HG02973 (cell line): ENCODE data around the gene MTCL1.

Source experiments
- ATAC-seq: cut with Tn5 transposase; IDR thresholded peaks from one replicate; pipeline ENCODE4 v1.9.1; 2021; ENCODE audit warnings: moderate library complexity; ENCODE audit not compliant: unreplicated experiment

Gene MTCL1

DNA sequence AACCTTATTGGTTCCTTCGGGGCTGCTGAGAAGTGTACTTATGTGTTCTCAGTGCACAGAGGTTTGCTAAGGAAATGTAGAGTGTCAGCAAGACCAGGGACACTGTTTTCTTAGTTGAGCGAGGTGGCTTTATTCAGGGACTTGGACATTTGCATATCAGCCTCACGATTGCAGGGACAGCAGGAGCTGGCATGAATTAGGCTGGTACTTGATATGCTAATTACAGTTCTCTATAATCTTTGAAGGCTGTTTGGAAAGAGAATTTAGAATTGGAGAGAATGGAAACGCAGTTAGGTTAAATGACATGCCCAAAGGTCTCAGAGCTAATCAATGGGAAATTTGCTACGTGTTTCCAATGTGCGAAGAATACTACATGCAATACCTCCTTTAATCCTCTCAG, 18.7 kb upstream of the MTCL1 start:
- no peak for ATAC-seq

DNA sequence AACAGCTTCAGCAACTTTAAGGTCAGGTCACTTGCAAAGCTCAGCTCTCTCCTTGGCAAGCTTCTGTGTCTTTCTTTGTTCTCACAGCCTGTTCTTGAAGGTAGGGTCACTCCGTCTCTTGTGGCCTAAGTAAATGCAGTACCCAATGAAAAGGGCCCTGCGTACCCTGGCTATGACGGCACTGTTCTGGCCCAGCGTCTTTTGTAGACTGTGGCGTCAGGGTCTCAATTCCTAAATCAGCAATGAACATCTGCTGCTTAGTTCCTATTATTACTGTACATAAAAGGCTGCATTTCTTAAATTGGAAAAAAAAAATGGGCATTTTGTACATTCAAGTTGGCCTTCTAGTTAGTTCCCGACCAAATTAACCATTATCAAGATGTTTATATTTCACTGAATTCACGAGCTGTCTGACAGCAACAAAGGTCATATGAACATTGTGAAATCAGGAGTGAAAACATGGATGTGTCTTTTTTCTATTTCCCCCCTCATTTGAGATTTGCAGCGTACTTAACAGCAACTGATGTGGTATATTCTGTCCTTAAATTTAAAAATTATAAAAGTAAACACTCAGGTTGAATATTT, 17.0 kb upstream of the MTCL1 start:
- ATAC-seq, result no peak

DNA sequence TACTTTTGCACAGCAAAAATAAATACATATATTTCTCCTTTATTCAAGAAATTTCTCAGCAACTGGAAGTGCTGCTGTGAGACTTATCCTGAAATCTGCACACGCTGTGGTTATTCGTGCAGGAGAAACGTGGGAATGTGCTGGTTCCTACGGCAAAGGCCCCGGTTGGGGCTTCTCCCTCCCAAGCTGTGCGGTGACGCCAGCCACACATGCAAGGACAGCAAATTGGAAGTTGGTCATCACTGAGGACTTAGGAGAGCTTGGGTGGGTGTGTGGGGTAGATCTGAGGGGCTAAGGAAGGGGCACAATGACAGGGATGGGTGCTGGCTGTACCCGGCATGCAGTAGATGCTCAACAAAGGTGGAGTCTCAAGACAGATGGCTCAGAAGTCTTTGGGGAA, 16.5 kb upstream of the MTCL1 start:
- ATAC-seq, result no peak

DNA sequence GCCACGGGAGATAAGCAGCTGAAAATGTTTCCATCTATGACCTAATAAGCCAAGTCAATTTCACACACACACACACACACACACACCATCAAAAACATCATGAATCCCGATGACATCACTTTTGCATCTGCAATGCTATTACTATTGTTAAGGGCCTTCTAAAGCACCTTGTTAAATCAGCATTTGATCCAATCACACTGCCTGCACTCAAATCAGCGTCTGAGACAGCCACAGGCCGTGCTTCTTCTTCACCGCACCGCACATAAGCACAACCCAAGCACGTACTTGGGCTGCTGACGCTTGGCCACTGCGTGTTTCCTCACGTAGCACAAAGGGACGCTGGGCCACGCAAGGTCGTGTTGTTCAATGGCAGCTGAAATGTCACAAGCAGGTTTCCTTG, 15.8 kb upstream of the MTCL1 start:
- ATAC-seq, result no peak

DNA sequence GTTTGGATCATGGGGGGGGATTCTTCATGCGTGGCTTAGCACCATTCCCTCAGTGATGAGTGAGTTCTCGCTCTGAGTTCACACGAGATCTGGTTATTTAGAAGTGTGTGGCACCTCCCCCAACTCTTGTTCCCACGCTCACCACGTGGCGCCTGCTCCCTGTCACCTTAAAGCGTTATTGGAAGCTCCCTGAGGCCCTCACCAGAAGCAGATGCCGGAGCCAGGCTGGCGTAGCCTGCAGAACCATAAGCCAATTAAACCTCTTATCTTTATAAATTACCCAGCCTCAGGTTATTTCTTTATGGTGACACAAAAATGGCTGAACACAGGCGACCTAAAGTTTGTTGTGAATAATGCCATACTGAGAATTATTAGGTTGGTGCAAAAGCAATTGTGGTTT, 10.5 kb upstream of the MTCL1 start:
- ATAC-seq, result no peak

DNA sequence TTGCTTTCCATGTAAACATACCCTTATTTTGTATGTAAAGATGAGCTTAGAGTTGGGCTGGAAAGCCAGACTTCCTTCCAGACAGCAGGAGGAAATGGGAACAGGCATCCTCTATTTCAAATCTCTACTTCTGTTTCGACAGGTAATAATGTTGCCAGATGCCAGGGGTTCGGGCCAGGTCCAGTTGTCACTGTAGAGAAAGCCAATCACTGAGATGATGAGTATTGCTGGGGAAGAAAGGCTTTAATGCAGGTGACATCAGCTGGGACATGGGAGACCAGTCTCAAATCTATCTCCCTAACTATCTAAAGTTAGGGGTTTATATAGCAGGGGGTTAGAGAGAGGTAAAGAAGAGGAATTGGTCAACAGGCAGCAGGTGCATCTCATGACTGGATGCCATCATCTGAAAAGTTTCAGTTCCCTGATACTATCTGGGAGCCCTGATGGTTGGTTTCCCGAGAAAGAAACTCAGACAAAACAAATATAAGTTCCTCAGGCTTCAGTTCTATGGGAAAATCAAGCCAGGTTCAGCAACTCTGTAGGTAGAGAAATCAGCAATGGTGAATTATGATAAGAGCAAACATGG, 9.3 kb upstream of the MTCL1 start:
- ATAC-seq, result peak; percentile 67

DNA sequence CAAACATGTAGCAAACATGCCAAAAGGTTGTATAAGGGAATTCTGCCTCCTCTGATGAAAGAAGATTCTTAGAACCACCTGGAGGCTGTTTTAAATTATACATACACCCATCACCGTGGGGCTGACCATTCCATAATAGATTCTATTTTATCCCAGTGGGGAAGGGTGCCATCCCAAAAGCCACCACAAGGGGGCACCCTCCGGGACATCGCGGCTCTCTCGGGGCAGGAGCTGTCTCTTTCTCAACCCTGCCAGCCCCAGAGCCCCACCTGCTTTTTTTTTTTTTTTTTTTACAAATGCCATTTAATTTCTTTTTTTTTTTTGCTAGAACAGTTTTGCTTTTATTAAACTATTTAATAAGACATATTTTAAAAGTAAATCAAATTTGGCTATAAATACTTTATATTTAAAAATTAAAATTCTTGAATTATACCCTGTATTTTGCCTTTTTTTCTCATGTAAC, 8.6 kb upstream of the MTCL1 start:
- no peak for ATAC-seq

DNA sequence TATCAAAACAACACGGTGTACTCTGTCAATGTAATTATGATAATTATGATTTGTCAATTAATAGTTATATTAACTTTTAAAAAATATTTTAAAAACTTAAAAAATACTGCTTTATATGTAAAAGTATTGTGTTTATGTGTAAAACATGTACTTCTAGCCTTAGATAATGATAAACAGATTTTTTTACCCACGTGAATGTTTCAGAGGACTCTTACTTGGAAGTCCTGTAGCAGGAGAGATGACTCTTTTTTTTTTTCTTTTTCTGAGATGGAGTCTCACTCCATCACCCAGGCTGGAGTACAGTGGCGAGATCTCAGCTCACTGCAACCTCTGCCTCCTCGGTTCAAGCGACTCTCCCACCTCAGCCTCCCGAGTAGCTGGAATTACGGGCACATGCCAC, 6.2 kb upstream of the MTCL1 start:
- no peak for ATAC-seq

DNA sequence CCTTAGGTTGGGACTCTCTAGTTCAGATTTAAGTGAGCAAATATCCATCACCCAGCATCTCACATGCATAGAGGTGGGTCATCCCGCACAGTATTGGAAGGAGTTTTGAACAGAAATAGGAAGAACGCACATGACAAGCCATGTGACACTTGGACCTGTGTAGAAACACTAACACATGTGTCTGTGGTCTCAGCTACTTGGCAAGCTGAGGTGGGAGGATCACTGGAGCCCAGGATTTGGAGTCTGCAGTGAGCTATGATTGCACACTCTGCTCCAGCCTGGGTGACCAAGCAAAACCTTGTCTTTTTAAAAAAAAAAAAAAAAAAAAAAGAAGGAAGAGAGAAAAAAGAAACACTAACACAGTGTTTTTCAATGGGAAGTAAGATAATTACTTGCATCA, 5.4 kb upstream of the MTCL1 start:
- ATAC-seq, result no peak

DNA sequence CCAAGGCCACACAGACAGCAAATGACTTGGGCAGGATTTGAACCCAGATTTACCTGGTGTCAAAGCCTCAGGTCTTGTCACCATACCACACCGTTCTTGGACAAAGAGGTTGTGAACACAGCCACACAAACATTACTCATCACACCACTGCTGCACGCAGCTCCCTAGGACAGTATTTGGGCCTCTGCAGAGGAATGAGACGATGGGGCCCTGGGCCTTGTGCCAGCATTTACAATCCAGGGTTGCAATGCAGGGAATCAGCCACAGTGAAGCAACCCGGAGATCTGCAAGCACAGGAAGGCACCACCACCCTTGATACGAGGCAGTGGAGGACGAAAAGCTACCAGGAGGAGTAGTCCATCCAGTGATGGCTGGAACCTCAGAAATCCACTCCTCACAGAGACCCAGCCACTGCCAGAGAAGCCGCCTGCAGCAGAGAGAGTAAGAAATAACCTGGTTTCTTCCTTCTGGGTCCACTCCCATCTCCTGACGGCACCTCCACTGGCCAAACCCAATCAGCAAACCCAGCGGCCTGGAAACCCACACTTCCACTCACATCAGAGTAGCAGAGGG, 3.7 kb upstream of the MTCL1 start:
- ATAC-seq, result no peak

DNA sequence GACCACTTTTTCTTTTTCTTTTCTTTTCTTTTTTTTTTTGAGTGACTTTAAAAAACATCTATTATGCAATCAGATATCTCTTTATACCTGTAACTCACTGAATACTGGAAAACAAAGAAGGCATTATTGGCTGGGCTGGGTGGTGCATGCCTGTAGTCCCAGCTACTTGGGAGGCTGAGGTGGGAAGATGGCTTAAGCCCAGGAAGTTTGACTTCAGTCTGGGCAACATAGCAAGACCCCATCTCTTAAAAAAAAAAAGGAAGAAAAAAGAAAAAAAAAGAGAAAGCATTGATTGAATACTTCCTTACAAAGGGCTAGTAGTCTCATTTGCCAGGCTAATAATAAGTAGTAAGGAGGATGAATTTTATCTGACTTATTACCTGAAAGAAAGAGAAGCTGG, 2.7 kb upstream of the MTCL1 start:
- no peak for ATAC-seq

DNA sequence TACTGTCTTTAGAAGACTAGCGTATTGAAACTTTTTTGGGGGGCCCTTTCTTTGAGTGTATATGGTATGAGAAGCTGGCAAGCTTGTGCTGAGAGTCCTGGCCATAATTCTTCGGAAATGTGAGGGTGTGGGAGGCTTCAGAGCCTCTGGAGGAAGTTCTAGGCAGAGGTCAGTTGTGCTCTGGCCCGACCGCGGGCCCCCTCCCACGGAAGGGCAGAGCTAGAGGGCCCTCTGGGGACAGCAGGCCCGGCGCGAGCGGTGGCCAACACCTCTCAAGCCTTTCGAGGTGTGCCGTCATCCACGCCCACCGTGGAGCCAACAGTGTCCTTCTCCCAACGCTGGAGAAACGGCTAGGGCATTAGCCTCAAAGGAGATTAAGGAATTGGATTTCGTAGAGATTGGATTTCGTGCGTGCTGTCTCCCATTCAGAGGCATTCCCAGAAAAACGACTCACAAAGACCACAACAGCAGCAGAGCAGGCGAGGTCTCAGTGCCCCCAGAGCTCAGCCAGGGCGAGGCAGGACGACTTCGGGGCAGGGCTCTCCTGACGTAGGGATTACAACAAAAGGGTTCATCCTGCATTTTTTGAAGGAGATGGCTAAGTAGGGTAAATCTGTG, 2.2 kb upstream of the MTCL1 start:
- no peak for ATAC-seq

DNA sequence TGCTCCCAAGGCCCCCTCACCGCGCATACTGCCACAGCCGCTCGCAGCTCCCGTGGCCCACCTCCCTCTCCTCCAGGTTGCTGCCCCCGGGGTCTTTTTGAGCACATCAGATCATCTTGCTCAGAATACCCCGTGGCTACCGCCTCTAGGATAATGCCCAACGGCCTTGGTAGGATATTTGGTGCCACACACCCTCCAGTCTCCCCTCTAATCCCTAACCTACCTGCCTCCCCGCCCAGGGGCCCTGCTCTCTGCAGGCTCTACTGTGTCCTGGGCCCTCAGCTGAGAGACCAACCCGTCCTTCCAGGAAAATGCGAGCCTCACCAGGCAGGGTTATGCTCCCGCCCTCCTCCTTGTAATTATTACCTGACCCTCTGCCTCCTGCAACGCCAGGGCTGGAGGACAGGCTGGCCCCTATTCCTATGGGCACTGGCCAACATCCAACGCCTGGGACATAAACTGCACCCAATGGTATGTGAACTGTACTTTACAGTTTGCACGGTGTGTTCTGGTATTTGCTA, 1.5 kb upstream of the MTCL1 start:
- ATAC-seq, result no peak

DNA sequence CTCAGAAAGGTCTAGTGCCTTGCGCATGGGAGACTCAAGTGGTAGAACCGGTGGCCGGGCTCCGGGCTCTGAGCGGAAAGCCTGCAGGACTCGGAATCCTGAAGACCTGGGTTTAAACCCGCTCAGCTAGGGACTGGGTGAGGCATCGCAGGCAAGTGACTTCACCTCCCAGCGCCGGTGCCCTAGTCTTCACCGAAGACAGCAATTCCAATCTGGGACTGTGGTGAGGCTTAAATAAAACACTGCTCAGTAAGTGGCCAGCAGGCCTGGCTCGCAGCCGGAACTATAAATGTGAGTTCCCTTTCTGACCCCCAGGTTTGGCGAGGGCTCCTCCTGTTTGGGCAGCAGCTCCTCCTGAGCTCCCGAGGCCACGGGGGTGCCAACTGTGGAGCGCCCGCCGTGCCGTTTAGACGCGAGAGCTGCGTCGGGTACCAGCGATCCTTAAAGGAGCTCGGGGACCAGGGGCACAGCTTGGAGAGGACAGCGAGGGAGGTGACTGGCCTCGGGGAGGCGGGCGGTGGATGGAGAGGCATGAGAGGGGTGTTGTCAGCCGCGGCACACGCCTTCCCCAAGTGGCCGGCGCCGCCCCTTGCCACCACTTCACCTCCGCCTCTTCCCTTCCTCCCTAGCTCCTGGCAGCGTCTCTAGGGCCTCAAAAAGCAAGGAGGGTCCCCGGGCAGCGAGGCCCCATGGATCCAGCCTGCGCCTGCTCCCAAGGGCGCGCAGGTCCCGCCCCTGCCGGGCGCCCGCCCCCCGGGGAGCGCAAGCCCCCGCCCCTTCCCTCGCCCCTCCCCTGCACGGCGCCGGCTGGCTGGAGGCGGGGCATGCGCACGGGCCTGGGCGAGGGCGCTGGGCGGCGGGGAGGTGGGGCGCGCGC, 757 bp upstream of the MTCL1 start:
- peak; percentile 77 for ATAC-seq

DNA sequence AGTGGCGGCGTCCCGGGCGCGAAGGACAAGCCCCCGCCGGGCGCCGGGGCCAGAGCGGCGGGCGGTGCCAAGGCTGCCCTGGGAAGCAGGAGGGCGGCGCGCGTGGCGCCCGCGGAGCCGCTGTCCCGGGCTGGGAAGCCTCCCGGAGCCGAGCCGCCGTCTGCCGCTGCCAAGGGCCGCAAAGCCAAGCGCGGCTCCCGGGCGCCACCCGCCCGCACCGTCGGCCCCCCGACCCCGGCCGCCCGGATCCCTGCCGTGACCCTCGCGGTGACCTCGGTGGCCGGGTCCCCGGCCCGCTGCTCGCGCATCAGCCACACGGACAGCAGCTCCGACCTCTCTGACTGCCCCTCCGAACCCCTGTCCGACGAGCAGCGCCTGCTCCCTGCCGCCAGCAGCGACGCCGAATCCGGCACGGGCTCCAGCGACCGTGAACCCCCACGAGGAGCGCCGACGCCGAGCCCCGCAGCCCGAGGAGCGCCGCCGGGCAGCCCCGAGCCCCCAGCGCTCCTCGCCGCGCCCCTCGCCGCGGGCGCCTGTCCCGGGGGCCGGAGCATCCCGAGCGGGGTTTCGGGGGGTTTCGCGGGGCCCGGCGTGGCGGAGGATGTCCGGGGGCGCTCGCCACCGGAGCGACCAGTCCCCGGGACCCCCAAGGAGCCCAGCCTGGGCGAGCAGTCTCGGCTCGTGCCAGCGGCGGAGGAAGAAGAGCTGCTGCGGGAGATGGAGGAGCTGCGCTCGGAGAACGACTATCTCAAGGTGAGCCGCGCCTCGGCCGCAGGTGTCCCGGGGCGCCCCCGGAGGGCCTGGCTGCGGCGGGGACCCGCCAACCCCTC, 820 bp downstream of the MTCL1 start:
- ATAC-seq, result no peak

DNA sequence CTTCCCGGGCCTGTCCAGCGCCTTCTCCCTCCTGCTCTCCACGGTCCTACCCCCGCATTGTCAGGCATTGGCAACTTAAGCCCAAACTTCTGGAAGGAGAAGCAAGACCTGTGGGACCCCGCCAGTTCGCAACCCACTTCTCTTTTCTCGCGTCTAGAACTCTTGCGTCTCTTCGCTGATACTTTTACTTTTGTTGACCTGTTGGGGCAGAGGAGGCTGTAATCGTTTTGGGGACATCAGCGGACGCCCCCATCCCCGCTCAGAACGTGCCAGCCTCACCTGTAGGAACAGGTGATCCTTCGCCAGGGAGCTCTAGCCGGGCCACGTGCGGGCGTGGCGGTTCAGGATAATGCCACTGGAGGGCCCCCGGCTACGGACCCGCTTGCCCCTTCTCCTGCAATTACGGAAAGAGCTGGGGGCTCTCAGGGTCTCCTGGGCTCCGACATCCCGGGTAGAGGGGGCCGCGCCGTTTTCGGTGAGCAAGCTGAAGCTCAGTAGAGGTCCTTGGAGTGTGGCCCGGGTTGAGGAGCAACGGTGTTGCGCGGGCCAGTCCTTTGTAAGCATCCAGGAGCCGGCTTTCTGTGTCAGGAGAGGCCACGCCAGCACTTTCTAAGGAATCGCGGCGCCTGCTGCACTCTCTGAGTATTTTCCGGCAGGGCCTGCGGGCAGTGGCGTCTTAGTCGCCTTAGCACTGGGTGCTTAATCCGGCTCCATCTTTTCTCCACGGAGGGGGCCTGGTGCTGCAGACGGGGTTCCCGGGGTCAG, 1.6 kb downstream of the MTCL1 start:
- no peak for ATAC-seq

DNA sequence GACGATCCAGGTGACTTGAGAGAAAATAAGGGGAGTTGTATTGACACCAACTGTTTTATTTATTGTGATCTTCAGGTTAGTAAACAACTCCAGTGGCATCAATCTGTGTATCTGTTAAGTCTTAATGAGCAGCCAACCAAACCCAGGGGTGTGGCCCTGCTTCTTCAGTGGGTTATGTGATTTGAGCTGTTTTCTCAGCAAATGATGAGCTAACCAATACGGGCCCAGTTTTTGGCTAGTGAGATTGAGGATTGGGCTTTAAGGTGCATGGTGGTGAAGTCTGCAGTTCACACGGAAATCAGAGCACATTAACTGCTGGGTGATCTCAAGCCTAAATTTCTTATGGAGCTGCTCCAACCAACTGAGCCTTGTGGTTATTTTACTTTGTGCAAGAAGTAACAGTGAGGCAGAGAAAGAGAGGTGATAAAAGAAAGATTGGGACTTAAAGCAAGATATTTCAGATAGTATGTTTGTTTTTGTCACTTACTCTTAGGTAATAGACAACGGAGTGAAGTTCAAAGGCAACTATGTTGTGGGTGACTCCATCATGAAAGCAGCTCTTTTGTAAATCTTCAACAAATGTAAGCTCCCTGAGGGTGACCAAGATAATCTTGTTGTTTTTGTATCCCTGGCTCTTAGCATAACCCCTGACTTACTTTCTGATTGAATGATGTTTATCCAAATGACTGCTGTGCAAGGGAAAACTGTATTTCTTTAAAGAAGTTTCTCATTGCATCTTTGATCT, 2.4 kb downstream of the MTCL1 start:
- ATAC-seq, result no peak

DNA sequence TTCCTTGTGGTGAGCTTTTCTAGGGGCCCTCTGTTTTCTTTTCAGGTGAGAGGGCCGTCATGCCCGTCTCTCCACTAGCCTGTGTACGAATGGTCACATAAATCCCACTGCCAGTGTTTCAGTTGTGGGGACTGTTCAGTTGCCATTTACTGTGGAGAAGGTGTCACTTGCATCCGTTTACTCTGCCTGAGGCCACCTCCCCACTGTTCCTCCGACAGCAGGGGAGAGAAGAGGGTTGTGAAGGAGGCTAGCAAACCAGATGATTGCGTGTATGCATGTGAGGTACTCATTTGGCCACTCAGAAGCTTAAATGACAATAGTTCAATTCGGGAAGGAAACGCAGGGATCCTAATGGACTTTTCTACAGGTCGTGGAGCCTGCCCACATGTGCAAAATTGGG, 3.3 kb downstream of the MTCL1 start:
- no peak for ATAC-seq
